HG02623 (cell line): ENCODE measurements around the gene DAZAP1.

ENCODE experiments used
- ATAC-seq: cut with Tn5 transposase; IDR thresholded peaks from one replicate; pipeline ENCODE4 v1.9.1; 2021; ENCODE audit warnings: moderate library complexity; ENCODE audit not compliant: unreplicated experiment

Gene DAZAP1

GRCh38 chr19:1377176-1377964, 30.0 kb upstream of the DAZAP1 start:
- ATAC-seq, result no peak

- no peak for ATAC-seq
These were observed 29.2 kb upstream of the DAZAP1 start for GRCh38 chr19:1377965-1378785.

DNA sequence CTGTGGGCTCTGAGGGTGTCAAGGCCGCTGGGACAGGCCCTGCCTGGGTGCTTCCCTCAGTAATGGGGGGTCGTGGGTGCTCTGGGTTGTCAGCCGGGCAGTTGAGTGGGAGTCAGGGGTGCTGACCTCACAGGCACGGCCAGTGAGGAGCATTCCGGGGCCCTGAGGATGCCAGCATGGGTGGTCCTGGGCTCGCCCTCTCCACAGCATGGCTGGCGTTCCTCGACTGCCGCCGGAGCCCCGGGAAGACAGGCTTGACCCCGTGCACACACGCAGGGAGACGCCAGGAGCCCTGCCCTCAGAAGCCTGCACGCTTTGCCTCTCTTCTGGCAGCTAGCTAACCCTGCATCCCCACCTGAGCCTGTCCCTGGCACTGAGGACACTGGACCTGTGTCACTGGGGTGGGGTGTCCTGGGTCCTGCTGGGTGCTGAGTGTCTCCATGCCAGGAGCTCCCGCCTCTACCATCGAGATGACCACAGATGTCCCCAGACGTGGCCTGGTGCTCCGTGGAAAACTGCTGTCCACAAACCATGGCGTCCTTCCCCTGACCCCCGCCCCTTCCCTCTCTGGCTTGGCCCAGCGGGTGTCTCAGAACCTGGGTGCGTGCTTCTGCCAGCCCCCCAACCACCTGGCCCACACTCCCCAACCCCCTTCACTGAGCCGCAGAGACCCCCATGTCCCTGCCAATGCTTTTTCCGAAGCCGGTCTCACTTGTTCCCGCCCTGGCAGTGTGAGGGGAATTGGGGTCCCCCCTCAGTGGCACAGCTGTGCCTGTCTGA, 28.1 kb upstream of the DAZAP1 start:
- no peak for ATAC-seq

GRCh38 chr19:1379961-1380489, 27.4 kb upstream of the DAZAP1 start:
- ATAC-seq, result no peak

- ATAC-seq, result no peak
These were observed 25.1 kb upstream of the DAZAP1 start for GRCh38 chr19:1382250-1382649.

DNA sequence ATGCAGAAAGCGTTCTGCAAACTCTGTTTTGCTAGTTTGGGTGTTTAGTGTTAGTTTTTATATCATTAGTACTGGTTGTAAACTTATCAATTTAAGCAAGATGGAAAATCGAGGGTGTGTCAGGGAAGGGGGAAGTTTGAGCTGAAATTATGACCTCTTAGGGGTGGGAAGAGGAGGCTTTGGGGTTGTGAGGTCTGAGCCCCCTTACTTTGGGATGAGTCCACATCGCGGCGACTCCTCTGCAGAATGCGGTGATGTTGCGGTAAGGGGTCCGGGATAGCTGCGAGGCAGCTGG, 24.4 kb upstream of the DAZAP1 start:
- ATAC-seq, result no peak

GRCh38 chr19:1383312-1384084, 23.9 kb upstream of the DAZAP1 start, which contains the start of gene NDUFS7:
Gene NDUFS7, plus strand, starts transcription at chr19:1383907. Its CDS starts 20 bp downstream, at chr19:1383927.
- peak; percentile 71 for ATAC-seq

GRCh38 chr19:1384085-1384462, 23.3 kb upstream of the DAZAP1 start:
- ATAC-seq, result peak; percentile 4

DNA sequence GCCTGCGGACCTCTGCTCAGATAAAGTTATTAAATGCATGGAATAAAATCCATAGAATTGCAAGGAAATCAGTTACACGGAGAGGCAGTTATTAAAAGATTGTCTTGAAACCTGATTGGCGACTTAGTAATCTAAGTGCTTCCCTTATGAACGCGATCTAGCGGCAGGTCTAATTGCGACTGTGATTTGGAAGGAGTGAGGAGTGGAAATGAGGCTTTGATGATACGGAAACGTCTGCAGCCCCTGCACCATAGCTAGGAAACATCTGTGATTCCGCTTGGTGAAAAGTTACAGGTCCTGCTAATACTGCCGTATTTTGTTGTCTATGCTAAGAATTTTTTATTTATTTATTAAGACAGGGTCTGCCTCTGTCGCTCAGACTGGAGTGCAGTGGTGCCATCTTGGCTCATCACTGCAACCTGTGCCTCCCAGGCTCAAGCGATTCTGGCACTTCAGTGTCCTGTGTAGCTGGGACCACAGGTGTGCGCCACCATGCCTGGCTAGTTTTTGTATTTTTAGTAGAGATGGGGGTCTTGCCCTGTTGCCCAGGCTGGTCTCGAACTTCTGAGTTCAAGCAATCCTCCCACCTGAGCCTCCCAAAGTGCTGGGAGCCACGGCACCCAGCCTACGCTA, 22.8 kb upstream of the DAZAP1 start:
- no peak for ATAC-seq

- ATAC-seq, result no peak
These were observed 21.6 kb upstream of the DAZAP1 start for GRCh38 chr19:1385816-1386215.

DNA sequence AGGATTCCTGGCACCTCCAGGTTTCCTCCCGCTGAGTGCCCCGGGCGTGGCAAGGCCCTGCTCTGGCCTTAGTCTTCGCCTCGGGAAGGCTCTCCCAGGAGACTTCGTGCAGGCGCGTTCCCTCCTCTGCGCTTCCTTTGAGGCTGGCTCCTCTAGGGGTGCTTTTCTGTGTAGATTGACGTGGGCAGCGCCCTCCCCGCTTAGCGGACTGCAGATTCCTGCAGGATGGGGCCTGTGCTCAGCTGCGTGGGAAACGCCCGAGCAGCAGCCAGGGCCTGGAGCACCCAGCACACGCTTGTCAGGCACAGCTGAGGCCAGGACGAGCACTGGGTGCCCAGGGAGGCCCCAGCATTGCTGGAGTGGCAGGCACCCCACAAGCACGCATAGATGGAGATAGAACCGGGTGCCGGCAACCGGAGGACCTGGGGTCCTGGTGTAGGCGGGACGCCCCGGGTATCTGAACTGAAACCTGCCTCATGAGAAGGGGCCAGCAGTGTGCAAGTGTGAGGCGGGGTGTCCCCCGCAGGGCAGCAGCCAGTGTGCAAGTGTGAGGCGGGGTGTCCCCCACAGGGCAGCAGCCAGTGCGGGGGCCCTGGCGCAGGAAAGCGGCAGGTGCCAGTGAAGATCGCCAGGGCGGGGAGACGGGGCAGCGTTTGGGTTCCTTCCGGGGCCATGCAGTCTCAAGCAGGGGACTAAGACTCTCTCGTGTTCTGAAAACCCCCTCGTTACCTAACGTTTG, 20.3 kb upstream of the DAZAP1 start:
- ATAC-seq, result no peak

- ATAC-seq, result no peak
These were observed 19.4 kb upstream of the DAZAP1 start for GRCh38 chr19:1387684-1388636.

- ATAC-seq, result no peak
These were observed 18.8 kb upstream of the DAZAP1 start for GRCh38 chr19:1388637-1389026.

DNA sequence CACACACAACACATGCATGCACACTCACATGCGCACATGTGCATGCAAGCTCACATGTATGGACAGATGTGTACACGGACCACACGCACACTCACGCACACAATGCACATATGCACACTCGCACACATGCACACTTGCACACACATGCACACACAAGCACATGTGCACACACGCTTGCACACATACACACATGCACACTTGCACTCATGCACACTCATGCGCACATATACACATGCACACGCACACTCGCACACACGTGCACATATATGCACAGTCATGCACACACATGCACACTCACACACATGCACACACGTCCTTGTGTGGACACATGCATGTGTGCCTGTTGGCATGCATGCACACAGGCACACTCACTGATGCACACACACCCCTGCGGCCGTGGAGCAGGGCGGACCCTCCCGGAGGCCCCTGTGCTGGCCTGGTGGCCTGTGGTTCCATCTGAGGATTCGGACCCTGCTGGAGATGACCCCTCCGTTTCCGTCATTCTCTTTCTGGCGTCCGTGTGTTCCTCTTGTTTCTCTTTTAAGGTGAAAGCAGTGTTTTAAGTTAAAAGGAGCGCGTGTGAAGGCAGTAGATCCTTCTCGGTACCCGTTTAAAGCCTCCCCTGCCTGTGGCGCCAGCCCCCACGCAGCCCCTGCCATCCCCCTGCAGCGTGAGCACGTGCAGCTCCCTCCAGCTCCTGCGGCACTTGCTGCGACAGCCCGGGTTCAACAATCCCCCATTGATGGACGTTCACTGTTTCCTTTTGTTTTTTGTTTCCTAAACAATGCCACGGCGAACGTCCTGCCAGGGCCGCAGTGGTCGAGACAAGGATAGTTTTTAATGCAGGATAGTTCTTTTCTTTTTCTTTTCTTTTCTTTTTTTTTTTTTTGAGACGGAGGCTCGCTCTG, 18.1 kb upstream of the DAZAP1 start:
- ATAC-seq, result no peak

- ATAC-seq, result no peak
These were observed 16.4 kb upstream of the DAZAP1 start for GRCh38 chr19:1390890-1391423.

GRCh38 chr19:1392407-1392806, 15.0 kb upstream of the DAZAP1 start:
- ATAC-seq, result no peak

DNA sequence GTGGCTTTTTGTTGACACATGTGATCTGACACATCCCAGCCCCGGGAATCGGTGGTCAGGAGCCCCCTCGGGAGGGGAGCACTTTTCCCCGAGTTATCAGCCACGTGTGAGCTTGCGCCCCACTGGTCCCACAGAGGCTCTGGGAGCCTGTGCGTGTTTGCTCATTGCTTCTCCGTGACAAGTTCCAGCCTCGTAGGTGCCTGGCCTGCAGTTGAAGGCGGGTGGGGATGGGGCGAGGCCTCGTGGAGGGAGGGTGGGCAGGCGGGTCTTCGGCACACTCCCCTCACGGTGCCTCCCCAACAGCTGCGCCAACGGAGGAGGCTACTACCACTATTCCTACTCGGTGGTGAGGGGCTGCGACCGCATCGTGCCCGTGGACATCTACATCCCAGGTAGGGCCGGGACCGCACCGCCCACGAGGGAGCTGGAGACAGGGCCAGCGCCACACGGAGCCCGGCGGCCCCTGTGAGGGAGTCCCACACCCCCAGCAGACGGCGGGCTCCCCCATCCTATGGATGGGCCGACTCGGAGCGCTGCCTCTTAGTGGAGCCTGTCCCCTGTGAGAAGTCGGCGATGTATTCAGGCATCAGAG, 14.4 kb upstream of the DAZAP1 start:
- ATAC-seq, result no peak
